Measurements from ENCODE around the gene TUFT1. TPM values are rescaled to one million over a fixed set of nuclear protein-coding genes. Genes with fewer than 3 reads are reported as not detected.

Gene TUFT1
- total RNA-seq, 2 experiments from 2014 or later = 1.7 to 2.5 TPM

DNA sequence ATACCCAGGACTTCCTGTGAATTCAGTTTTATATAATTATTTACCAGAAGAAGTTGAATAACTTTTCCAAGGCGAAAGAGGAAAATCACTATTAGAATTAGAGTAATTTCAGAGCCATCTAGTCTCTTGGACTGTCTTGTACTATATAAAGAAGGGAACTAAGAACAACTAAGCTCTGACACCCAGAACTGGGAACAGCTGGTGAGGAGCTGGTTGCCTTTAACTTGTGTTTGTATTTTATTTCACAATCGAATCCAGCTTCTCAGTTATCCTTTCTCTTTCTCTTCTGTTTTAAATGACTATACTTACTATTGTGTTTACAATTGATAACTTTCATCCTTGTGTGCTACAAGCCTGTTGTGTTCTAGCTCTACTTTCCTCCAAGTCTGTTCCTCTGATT is 80.2 kb downstream of the TUFT1 start:
- no peak for ATAC-seq
- no peak overlapping the region for H3K27ac Mint-ChIP-seq
- H3K36me3 Mint-ChIP-seq = peaks cover 4% of the 10 kb centered on the region
- no peaks in the 10 kb centered on the region for H3K27me3 Mint-ChIP-seq
- no peak for DNase-seq
- H3K4me3 Mint-ChIP-seq = no peak overlapping the region
- CTCF ChIA-PET = interaction anchor here (0.7 to 1.5 kb wide), 6 partner anchors 8 to 78 kb away, joined by 3 to 4 read pairs (median 3); partner anchors contain the start of gene SNX27
- H3K4me1 Mint-ChIP-seq = peaks cover 37% of the 10 kb centered on the region
- no peaks in the 10 kb centered on the region for H3K9me3 Mint-ChIP-seq (ENCODE audit: low read depth)

- CTCF ChIA-PET = interaction anchor here (0.7 to 1.5 kb wide), 3 partner anchors 9 to 71 kb away, joined by 3 read pairs; partner anchors contain the start of gene SNX27
- Mint-ChIP-seq H3K4me3 (no peak overlapping the region), H3K36me3 (peaks cover 4% of the 10 kb centered on the region), H3K27ac (no peak overlapping the region), H3K9me3 (ENCODE audit: low read depth) (no peaks in the 10 kb centered on the region), H3K27me3 (no peaks in the 10 kb centered on the region), H3K4me1 (peaks cover 30% of the 10 kb centered on the region)
- DNase-seq (no peak), ATAC-seq (no peak)
These were observed 81.2 kb downstream of the TUFT1 start for GRCh38 chr1:151621351-151621750.

DNA sequence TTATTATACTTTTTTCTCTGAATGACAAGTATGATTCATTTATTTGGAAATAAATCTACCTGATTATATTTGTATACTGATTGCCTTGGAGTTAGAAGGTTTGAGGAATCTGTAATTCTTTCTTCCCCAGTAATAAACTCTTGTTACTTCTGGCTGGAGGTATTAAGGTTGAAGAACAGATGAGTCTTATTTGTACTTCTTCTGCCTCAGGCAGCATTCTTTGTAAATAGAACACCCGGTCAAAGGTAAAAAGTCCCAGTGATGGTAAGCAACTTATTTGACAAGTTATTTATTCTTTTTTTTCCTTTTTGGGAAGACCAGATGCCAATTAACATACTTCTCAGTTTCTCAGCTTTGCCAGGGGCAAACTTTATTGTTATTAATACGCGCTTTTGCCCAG is 84.7 kb downstream of the TUFT1 start:
- ATAC-seq (no peak), DNase-seq (no peak)
- Mint-ChIP-seq H3K9me3 (ENCODE audit: low read depth) (no peaks in the 10 kb centered on the region), H3K4me3 (no peak overlapping the region), H3K27ac (no peak overlapping the region), H3K27me3 (no peaks in the 10 kb centered on the region), H3K4me1 (peaks cover 15% of the 10 kb centered on the region), H3K36me3 (peaks cover 2% of the 10 kb centered on the region)
- CTCF ChIA-PET = interaction anchor here (1.2 to 1.3 kb wide), 2 partner anchors 11 to 31 kb away, joined by 3 read pairs; no protein-coding TSS in a partner anchor

- DNase-seq = no peak
- Mint-ChIP-seq H3K9me3 (ENCODE audit: low read depth) (no peaks in the 10 kb centered on the region), H3K27me3 (no peaks in the 10 kb centered on the region), H3K4me3 (no peak overlapping the region), H3K27ac (no peak overlapping the region), H3K36me3 (peaks cover 1% of the 10 kb centered on the region), H3K4me1 (peaks cover 1% of the 10 kb centered on the region)
- CTCF ChIA-PET = no interaction called here
- no peak for ATAC-seq
These were observed 86.7 kb downstream of the TUFT1 start for GRCh38 chr1:151626740-151627334.

GRCh38 chr1:151629278-151629677 is 89.2 kb downstream of the TUFT1 start:
- no peaks in the 10 kb centered on the region for H3K27me3 Mint-ChIP-seq
- DNase-seq (no peak), ATAC-seq (no peak)
- H3K4me3 Mint-ChIP-seq = no peak overlapping the region
- no peak overlapping the region for H3K27ac Mint-ChIP-seq
- H3K9me3 Mint-ChIP-seq (ENCODE audit: low read depth) = no peaks in the 10 kb centered on the region
- CTCF ChIA-PET = no interaction called here
- H3K4me1 Mint-ChIP-seq = no peaks in the 10 kb centered on the region
- H3K36me3 Mint-ChIP-seq = peaks cover 3% of the 10 kb centered on the region

Small RNAs within 50 kb of the gene (microRNA-seq; reads per million reads assigned to microRNA genes)
- not detected for gene MIR554

Other genes starting within 250 kb of the TUFT1 start
- 10 to 100 TPM; 68.5 to 73.9 TPM for gene PI4KB, start 212.9 kb upstream of the TUFT1 start, total RNA-seq
- 100 to 1,000 TPM; 109 to 139 TPM for gene RFX5, start 193.1 kb upstream of the TUFT1 start, total RNA-seq
- not detected for gene SELENBP1, start 167.6 kb upstream of the TUFT1 start, total RNA-seq
- 100 to 1,000 TPM; 284 to 365 TPM for gene PSMB4, start 140.7 kb upstream of the TUFT1 start, total RNA-seq
- 10 to 100 TPM; 79.6 to 83.5 TPM for gene POGZ, start 80.8 kb upstream of the TUFT1 start, total RNA-seq
- gene CGN, start 28.9 kb upstream of the TUFT1 start, total RNA-seq = under 1 TPM; 0.37 to 0.70 TPM
- gene SNX27, start 71.7 kb downstream of the TUFT1 start, total RNA-seq = 10 to 100 TPM; 26.0 to 27.7 TPM
- gene CELF3, start 176.5 kb downstream of the TUFT1 start, total RNA-seq = not detected
- not detected for gene RIIAD1, start 181.2 kb downstream of the TUFT1 start, total RNA-seq
- 100 to 1,000 TPM; 111 to 127 TPM for gene MRPL9, start 223.2 kb downstream of the TUFT1 start, total RNA-seq